Brain pericyte (primary cell): ENCODE data around the gene MFSD2A.
"Not testable (repeated sequence)": the region's sequence is repeated elsewhere in the genome, so short reads cannot be mapped to it uniquely, and the experiment has no call there.

Experiments used
- DNase-seq: peaks from one replicate; pipeline ENCODE4 v3.0.0-alpha.2; 2012; ENCODE audit warnings: low read depth, low spot score

Gene MFSD2A

DNA sequence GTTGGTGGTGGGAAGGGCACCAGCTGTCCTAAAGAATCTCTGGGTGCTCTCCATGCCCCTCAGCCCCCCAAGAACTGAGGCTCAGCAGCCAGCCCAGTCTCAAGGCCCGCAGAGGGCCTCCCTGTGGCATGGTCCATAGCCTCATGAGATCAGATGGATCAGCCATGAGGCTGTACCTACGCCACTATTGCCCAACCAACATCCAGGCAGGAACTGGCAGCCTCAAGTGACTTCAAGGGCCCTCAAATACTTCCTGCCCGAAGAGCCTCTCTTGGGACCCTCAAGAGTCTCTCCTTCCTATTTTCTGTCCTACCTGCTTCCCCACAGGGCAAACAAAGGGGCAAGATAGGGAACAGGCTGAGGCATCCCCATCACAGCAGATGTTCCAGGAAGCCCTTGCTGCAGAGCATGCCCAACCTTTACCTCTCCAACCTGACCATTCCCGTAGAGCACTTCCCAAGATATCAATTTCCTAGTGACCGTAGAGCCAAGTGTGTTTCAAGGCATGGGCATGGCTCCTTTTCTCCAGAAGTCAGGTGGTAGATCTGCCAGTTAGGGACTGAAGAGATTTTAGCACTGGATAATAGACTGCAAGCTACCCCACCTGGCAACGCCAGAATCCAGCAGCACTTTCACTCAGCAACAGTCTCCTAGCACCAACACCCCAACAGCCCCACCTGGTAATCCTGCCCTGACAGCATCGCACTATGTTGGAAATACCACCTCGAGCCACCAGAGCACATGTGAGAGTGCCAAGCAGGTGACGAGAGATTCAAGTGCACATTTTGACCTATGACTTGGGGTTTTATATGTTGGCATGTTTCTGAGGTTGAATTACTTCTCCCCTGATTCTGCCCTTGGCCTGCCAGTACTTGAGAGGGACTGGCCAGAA is 13.7 kb upstream of the MFSD2A start:
- no peak for DNase-seq

GRCh38 chr1:39943471-39944290 is 11.3 kb upstream of the MFSD2A start:
- no peak for DNase-seq

- no peak for DNase-seq
Measured at GRCh38 chr1:39944410-39945112, 10.4 kb upstream of the MFSD2A start.

- DNase-seq: no peak
Measured at GRCh38 chr1:39946216-39946615, 8.7 kb upstream of the MFSD2A start.

- DNase-seq: no peak
Measured at GRCh38 chr1:39947260-39947659, 7.7 kb upstream of the MFSD2A start.

GRCh38 chr1:39949891-39950290 is 5.1 kb upstream of the MFSD2A start:
- DNase-seq: no peak

- no peak for DNase-seq
Measured at GRCh38 chr1:39951926-39952325, 3.0 kb upstream of the MFSD2A start.

GRCh38 chr1:39952359-39953110 is 2.4 kb upstream of the MFSD2A start:
- no peak for DNase-seq

- DNase-seq: no peak
Measured at GRCh38 chr1:39954324-39954869, 548 bp upstream of the MFSD2A start.

GRCh38 chr1:39955547-39956539 is 898 bp downstream of the MFSD2A start:
- no peak for DNase-seq

- no peak for DNase-seq
Measured at GRCh38 chr1:39957299-39958015, 2.5 kb downstream of the MFSD2A start.

GRCh38 chr1:39958403-39959200 is 3.7 kb downstream of the MFSD2A start:
- no peak for DNase-seq

- DNase-seq: no peak
Measured at GRCh38 chr1:39959651-39960333, 4.8 kb downstream of the MFSD2A start.

DNA sequence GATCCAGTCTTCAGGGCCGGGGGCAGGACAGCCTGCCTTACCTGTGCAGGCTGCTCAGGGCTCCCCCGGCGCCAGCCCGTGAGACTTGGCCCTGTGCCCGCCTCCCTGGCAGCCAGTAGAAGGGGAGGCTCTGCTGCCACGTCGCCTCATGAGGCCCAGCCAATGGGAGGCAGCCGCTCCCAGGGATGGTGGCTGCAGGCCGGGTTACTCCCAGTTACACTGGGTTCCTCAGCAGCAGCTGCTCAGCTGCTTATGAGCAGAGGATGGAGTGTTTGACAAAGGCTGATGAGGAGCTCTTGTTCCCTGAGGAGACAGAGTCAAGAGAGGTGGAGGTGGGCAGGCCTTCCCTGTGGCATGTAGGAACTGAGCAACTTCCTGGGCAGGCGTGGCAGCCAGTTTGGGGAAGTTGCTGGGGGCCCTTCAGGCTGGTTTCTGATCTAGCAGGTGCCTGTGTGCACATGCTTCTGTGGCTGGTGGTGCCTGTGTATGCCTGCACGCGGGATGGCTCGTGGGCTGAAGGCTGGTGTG is 5.5 kb downstream of the MFSD2A start:
- no peak for DNase-seq

- no peak for DNase-seq
Measured at GRCh38 chr1:39962450-39962825, 7.5 kb downstream of the MFSD2A start.

- DNase-seq: not testable (repeated sequence)
Measured at GRCh38 chr1:39962964-39963363, 8.0 kb downstream of the MFSD2A start.

GRCh38 chr1:39964552-39964951 is 9.6 kb downstream of the MFSD2A start:
- DNase-seq: no peak

GRCh38 chr1:39965044-39965443 is 10.1 kb downstream of the MFSD2A start:
- no peak for DNase-seq
